ENCODE data around the gene SPRYD3.
"Not testable (repeated sequence)": the region's sequence is repeated elsewhere in the genome, so short reads cannot be mapped to it uniquely, and the experiment has no call there.

The SPRYD3 gene

DNA sequence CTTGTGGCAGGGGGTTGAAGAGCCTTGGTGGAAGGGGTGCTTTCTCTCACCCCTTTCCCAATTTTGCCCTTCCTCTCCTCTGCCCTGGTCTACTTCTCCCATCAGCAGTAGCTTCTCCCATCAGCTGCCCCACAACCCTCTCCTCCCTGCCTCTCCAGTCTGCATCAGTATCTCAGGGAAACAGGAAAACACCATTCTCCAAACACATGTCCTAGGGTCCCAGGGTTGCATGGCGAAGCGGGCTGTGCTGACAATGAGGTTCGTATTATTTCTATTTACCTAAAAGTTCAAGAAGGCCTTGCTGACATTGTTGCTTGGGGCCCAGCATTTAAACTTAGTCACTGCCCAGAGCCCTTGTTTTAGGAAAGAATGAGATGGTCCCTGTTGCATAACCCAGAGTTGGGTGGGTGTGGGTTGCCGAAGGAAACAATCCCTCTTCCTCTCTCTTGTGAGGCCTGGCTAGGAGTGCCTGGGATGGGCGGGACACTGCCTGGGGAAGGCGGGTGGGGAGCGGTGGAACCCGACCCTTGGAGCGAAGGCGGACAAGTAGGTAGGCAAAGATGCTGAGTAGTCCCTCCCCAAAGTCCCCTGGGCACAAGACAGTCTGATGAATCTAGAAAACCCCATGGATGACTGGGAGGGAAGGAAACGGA is 17.0 kb upstream of the SPRYD3 start:
- no peak overlapping the region for H3K4me3 Mint-ChIP-seq
- no peak overlapping the region for H3K27ac Mint-ChIP-seq
- no peaks in the 10 kb centered on the region for H3K9me3 Mint-ChIP-seq
- H3K36me3 Mint-ChIP-seq, result no peaks in the 10 kb centered on the region
- H3K27me3 Mint-ChIP-seq, result peaks cover 24% of the 10 kb centered on the region
- ATAC-seq, result no peak
- H3K4me1 Mint-ChIP-seq, result peaks cover 27% of the 10 kb centered on the region

DNA sequence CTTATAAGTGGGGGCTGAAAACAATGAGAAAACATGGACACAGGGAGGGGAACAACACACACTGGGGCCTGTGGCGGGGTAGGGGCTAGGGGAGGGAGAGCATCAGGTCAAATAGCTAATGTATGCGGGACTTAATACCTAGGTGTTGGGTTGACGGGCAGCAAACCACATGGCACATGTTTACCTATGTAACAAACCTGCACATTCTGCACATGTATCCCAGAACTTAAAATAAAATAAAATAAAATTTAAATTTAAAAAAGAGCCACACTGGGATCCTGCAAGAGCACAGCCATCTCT is 16.4 kb upstream of the SPRYD3 start:
- not testable (repeated sequence) for H3K27ac Mint-ChIP-seq, ATAC-seq, H3K4me3 Mint-ChIP-seq, H3K36me3 Mint-ChIP-seq, H3K9me3 Mint-ChIP-seq
- peaks cover 27% of the 10 kb centered on the region for H3K4me1 Mint-ChIP-seq
- peaks cover 30% of the 10 kb centered on the region for H3K27me3 Mint-ChIP-seq

DNA sequence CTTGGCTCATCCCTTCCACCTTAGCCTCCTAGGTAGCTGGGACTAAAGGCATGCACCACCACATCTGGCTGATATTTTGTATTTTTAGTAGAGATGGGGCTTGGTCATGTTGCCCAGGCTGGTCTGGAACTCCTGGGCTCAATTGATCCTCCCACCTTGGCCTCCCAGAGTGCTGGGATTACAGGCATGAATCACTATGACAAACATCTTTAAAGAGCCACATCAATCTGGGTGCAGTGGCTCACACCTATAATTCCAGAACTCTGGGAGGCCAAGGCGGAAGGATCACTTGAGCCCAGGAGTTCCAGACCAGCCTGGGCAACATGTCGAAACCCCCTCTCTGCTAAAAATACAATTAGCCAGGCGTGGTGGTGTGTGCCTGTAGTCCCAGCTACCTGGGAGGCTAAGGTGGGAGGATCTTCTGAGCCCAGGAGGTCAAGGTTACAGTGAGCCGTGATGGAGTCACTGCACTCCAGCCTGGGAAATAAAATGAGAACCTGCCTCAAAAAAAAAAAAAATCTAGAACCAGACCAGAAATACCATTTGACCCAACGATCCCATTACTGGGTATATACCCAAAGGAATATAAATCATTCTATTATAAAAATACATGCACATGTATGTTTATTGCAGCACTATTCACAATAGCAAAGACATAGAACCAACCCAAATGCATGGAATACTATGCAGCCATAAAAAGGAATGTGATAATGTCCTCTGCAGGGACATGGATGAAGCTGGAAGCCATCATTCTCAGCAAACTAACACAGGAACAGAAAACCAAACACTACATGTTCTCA is 15.8 kb upstream of the SPRYD3 start:
- not testable (repeated sequence) for H3K4me3 Mint-ChIP-seq, H3K27ac Mint-ChIP-seq, H3K36me3 Mint-ChIP-seq, H3K9me3 Mint-ChIP-seq, ATAC-seq
- Mint-ChIP-seq H3K27me3 (peaks cover 35% of the 10 kb centered on the region), H3K4me1 (peaks cover 27% of the 10 kb centered on the region)

DNA sequence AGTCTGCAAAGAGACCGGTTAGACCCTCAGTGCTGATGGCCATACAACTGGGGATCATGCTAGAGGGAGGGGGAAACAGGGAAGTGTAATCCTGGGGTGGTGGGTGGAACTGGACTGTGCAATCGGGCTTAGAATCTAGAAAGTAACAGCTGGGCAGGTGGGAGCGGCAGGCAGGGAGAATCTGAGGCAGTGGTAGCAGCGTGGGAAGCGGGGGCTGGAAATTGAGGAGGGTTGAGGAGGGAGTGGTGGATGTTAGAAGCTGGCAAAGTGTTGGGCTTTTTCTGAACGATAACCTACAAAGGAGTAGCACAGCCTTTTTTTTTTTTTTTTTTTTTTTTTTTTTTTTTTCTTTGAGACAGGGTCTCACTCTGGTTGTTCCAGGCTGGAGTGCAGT is 15.2 kb upstream of the SPRYD3 start:
- Mint-ChIP-seq H3K36me3 (no peaks in the 10 kb centered on the region), H3K27me3 (peaks cover 35% of the 10 kb centered on the region), H3K4me1 (peaks cover 26% of the 10 kb centered on the region), H3K27ac (no peak overlapping the region), H3K4me3 (no peak overlapping the region), H3K9me3 (no peaks in the 10 kb centered on the region)
- no peak for ATAC-seq

DNA sequence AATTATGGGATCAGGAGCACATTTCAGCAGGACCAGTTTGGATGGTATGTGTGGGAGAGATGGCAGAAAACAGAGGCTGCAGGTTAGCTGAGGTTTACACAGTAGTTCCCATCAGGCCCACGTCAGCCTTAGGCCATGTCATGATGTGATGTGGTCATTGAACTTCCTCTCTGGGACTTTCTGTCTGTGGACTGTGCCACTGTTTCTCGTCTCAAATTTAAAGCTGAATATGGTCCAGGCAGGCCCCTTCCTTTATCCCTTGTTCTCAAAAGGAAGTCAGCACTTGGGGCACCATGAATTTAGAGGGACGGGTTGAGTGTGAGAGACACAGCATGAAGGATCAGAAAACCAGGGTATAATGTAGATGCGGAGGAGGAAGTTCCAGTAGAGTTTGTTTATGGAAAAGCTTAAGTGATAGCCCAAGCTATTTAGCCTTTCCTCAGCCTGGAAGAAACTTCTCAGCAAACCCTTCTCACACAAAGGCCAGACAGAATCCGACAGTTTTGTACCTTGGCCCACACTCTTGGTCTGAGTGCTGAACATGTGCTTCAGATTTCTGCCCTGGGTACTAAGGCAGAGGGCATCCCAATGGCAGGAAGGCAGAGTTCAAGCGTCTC is 14.7 kb upstream of the SPRYD3 start:
- ATAC-seq, result peak; percentile 45
- Mint-ChIP-seq H3K27me3 (peaks cover 35% of the 10 kb centered on the region), H3K27ac (no peak overlapping the region), H3K36me3 (no peaks in the 10 kb centered on the region), H3K9me3 (no peaks in the 10 kb centered on the region), H3K4me1 (peaks cover 21% of the 10 kb centered on the region), H3K4me3 (no peak overlapping the region)

DNA sequence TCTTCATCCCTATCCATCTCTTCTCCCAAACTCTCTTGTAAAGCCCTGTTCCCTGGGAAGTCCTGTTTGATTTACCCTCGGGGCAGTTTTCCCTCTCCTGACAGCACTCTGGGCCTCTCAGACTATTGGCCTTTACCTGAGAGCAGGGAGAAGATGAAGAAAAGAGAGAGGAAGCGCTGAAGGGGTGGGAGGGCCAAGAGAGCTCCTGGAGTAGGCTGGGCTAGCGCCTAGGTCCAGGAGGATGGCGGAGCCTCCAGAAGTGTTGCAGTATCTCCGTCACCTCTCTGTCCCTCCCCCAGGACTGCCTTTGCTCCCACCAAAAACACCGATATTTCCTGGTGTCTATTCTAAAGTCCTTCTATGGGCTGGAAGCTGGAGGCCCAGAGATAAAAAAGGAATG is 12.6 kb upstream of the SPRYD3 start:
- no peak overlapping the region for H3K4me3 Mint-ChIP-seq
- H3K4me1 Mint-ChIP-seq, result peaks cover under 1% of the 10 kb centered on the region
- ATAC-seq, result no peak
- no peak overlapping the region for H3K27ac Mint-ChIP-seq
- no peaks in the 10 kb centered on the region for H3K36me3 Mint-ChIP-seq
- peaks cover 34% of the 10 kb centered on the region for H3K27me3 Mint-ChIP-seq
- no peaks in the 10 kb centered on the region for H3K9me3 Mint-ChIP-seq

DNA sequence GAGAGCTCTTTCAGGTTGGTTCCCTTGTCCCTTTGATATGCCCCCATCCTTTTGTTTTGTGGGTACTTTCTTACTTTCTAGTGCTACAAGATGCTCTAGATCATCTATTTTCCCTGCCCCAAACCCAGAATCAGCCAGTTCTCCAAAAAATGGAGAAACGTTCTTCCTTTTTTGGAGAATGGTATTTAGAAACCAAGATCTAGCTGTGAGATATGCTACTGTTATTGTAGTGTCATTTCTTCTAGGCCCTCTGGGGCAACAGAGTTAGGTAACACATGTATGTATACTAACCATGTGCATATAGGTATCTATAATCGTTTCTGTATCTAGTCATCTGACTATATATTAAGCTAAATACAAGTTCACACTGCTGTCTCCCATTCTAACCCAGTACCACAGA is 11.4 kb upstream of the SPRYD3 start:
- no peak for ATAC-seq
- Mint-ChIP-seq H3K4me3 (no peak overlapping the region), H3K4me1 (no peaks in the 10 kb centered on the region), H3K27ac (no peak overlapping the region), H3K9me3 (no peaks in the 10 kb centered on the region), H3K36me3 (no peaks in the 10 kb centered on the region), H3K27me3 (peaks cover 35% of the 10 kb centered on the region)

DNA sequence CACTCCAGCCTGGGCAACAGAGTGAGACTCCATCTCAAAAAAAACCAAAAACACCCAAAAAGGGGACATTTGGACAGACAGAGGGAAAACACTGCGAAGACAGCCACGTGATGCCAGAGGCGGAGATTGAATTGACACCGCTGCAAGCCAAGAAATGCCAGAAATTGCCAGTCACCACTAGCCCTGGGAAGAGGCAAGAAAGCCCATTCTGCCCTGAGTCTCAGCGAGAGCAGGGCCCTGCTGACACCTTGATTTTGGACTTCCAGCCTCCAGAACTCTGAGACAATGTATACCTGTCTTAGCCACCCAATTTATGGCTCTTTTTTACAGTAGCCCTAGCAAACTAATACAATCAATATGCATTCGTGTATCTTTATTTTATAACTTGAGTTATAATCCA is 10.9 kb upstream of the SPRYD3 start:
- Mint-ChIP-seq H3K4me3 (no peak overlapping the region), H3K36me3 (no peaks in the 10 kb centered on the region), H3K9me3 (no peaks in the 10 kb centered on the region), H3K27ac (no peak overlapping the region), H3K4me1 (no peaks in the 10 kb centered on the region), H3K27me3 (peaks cover 38% of the 10 kb centered on the region)
- ATAC-seq, result no peak

DNA sequence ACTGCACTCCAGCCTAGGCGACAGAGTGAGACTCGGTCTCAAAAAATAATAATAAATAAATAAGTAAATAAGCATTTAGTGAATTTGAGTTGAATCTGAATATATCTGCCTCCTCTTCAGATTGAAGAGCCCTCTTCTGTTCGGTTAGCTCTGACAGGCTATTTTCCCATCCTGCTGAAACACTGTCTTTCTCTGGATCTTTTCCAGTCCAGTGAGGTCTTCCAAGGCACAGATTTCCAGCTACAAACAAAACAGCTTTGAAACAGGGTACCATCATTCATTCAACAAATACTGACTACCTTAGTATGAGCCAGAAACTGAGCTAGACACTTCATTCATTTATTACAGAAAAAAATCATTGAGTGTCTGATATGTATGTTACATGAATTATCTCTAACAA is 7.2 kb upstream of the SPRYD3 start:
- no peaks in the 10 kb centered on the region for H3K36me3 Mint-ChIP-seq
- no peak overlapping the region for H3K27ac Mint-ChIP-seq
- H3K4me3 Mint-ChIP-seq, result no peak overlapping the region
- no peaks in the 10 kb centered on the region for H3K4me1 Mint-ChIP-seq
- no peak for ATAC-seq
- peaks cover 31% of the 10 kb centered on the region for H3K27me3 Mint-ChIP-seq
- no peaks in the 10 kb centered on the region for H3K9me3 Mint-ChIP-seq

DNA sequence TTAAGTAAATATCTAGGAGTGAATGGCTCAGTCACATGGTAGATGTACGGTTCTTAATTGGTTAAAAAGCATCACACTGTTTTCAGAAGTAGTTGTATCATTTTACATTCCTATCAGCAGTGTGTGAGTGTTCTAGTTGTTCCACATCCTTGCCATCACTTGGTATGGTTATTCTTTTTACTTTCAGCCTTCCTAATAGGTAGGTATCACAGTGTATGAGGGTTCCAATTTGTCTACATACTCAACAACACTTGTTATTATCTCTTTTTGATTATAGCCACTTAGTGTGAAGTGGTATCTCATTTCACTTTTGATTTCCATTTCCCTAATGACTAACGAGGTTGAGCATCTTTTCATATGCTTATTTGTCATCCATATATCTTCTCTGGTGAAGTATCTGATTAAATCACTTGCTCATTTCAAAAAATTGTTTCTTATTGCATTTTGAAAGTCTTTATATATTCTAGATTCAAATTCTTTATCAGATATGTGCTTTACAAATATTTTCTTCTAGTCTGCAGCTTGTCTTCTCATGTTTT is 3.5 kb upstream of the SPRYD3 start:
- Mint-ChIP-seq H3K9me3 (no peaks in the 10 kb centered on the region), H3K36me3 (no peaks in the 10 kb centered on the region), H3K4me1 (peaks cover 18% of the 10 kb centered on the region), H3K4me3 (no peak overlapping the region), H3K27me3 (peaks cover 18% of the 10 kb centered on the region), H3K27ac (no peak overlapping the region)
- ATAC-seq, result no peak

DNA sequence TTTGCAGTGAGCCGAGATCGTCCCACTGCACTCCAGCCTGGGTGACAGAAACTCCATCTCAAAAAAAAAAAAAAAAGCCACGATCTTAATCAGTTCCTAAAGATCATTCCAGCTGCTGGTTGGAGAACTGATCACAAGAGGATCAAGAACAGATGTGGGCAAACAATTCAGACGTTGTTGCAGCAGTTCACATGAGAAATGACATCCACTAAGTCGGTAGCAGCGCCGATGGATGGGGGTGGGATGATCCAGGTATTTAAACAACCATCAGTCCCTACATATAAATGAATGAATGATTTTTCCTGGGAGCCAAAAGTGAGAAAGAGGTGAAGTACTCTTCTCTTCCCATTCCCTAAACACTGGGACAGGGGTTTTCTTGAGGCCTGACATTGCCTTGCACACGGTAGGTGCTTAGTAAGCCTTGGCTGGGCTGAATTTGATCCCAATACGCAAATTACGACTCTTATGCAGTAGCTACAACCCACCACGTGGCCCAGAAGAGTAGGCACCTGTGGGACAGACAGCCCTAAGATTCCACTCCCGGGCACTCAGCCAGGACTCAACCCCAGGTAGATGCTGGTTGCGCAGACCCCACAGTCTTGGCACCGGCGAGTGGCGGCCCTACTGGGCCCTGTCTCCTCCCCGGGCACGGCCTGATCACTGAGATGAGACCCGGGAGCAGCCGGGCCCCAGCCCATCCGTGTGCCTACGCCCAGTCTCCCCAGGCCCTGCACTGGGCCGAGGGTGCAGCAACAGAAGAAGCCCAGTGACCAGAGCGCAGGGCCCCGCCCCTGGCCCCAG is 565 bp downstream of the SPRYD3 start:
- ATAC-seq, result peak; percentile 51
- Mint-ChIP-seq H3K9me3 (no peaks in the 10 kb centered on the region), H3K36me3 (peaks cover 27% of the 10 kb centered on the region), H3K4me1 (peaks cover 42% of the 10 kb centered on the region), H3K4me3 (peak overlapping the region; percentile 81), H3K27ac (peak overlapping the region; percentile 95), H3K27me3 (no peaks in the 10 kb centered on the region)

DNA sequence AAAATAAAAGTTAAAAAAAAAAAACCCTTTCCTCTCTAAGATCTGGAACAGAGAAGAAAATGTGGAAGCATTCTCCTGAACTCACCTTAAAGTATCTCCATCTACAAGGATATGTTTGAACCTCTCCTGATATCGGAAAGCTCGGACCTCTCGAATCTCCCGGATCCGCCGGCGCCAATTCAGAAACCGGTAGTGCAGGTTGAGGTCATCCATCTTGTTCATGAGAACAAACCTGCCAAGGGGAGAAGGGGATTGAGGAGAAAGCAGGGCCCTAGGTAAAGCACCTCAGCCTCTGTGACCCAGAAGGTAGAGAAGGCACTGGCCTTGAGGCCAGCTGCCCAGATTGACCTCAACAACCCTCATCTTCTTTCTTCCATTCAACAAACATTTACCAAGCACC is 2.2 kb downstream of the SPRYD3 start:
- Mint-ChIP-seq H3K4me3 (no peak overlapping the region), H3K27ac (no peak overlapping the region), H3K4me1 (peaks cover 55% of the 10 kb centered on the region), H3K9me3 (no peaks in the 10 kb centered on the region), H3K36me3 (peaks cover 38% of the 10 kb centered on the region), H3K27me3 (no peaks in the 10 kb centered on the region)
- ATAC-seq, result no peak

DNA sequence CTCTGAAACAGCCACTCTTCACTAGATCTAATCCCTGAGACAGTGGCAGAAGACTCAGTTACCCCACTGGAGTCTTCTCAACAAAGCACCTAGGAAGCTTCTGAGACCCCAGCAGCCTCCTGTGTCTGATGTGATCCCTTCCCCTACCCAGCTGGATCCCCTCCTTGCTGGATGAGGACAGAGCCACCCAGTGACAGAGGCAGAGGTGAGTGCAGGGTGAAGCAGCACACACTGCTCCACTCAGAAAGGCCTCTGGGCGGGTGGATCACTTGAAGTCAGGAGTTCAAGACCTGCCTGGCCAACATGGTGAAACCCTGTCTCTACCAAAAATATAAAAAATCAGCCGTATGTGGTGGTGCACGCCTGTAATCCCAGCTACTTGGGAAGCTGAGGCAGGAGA is 2.7 kb downstream of the SPRYD3 start:
- H3K4me3 Mint-ChIP-seq, result no peak overlapping the region
- H3K4me1 Mint-ChIP-seq, result peaks cover 59% of the 10 kb centered on the region
- peak overlapping the region; percentile 22 for H3K27ac Mint-ChIP-seq
- no peaks in the 10 kb centered on the region for H3K27me3 Mint-ChIP-seq
- H3K36me3 Mint-ChIP-seq, result peaks cover 44% of the 10 kb centered on the region
- no peaks in the 10 kb centered on the region for H3K9me3 Mint-ChIP-seq
- ATAC-seq, result no peak

DNA sequence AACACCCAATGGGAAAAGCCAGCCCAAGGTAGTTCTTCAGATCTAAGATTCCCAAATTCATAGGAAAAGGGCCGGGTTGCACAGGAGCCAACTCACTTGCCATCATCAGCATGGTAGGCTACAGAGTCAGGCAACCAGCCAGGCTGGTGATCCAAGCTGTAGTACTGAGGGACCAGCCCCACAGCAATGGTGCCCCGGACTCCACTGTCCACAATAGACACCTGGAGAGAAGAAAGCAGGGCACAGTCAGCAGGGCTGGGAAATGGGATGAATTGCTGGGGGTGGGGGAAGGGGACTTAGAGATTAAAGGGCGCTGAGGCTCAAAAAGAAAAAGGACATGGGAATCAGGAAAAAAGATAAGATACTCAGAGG is 4.2 kb downstream of the SPRYD3 start:
- no peak overlapping the region for H3K4me3 Mint-ChIP-seq
- no peak overlapping the region for H3K27ac Mint-ChIP-seq
- H3K4me1 Mint-ChIP-seq, result peaks cover 48% of the 10 kb centered on the region
- no peaks in the 10 kb centered on the region for H3K9me3 Mint-ChIP-seq
- no peaks in the 10 kb centered on the region for H3K27me3 Mint-ChIP-seq
- H3K36me3 Mint-ChIP-seq, result peaks cover 52% of the 10 kb centered on the region
- no peak for ATAC-seq

DNA sequence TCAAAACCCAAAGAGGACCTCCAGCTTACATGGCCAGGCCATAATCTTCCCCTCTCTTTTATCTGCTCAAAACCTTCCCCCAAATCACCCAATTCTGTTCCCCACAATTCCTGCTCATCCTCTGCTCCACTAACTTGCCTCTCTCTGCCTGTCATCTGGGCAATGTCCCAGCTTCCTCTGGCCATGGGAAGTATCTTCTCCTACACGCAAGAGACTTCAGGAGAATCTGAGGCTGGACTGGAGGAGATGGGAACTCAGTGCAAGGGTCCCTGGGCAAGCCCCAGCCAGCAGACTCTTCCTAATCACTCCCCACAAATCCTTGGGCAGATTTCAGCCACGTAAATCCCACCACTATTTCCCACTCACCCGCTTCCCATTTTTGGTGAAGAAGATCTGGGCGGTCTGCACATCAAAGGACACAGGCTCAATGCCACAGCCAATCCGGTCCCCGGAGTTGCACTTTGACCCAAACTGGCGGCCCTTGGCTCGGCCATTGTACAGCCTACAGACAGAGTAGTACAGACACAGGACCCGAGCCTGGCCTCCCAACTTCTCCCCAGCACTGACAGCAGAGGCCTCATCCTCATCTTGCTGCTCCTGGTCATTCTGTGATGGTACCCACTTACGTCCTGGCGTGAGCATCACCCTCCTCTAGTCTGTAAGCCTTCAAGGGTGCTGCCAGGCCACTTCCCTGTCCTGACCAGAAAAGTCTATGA is 4.7 kb downstream of the SPRYD3 start:
- no peaks in the 10 kb centered on the region for H3K9me3 Mint-ChIP-seq
- H3K27me3 Mint-ChIP-seq, result no peaks in the 10 kb centered on the region
- no peak overlapping the region for H3K4me3 Mint-ChIP-seq
- H3K36me3 Mint-ChIP-seq, result peaks cover 52% of the 10 kb centered on the region
- peak overlapping the region; percentile 12 for H3K27ac Mint-ChIP-seq
- peaks cover 43% of the 10 kb centered on the region for H3K4me1 Mint-ChIP-seq
- ATAC-seq, result no peak

All from stimulated activated memory B cell treated with anti-CD40 and anti-IgM and Interleukin-4, amounts not matched to agents 10 μg/mL and 1 μg/mL and 100 μg/mL, for 72 hours (primary cell).